T-helper 22 cell (primary cell): ENCODE measurements around the gene SVOPL.

Experiments
- DNase-seq: peaks from one replicate; pipeline ENCODE4 v3.0.0-alpha.2; 2020; ENCODE audit warnings: low read depth

The SVOPL gene

DNA sequence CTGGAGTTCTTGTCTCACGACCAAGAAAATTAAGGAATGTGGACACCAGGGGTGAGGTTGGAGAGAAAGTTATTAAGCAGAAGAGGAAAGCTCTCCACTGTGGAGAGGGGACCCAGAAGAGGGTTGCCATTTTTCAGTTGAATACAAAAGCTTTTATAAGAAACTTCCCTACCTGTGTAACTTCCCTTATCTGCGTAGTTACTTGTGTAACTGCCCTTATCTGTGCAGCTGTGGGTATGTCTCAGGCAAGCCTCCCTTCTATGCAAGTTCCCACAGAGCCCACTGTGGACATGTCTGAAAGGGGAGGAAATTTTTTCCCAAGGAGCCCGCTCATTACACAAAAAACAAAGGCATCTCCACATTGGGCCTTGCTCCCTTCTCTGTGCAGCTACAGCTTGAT is 94.9 kb downstream of the SVOPL start:
- no peak for DNase-seq

DNA sequence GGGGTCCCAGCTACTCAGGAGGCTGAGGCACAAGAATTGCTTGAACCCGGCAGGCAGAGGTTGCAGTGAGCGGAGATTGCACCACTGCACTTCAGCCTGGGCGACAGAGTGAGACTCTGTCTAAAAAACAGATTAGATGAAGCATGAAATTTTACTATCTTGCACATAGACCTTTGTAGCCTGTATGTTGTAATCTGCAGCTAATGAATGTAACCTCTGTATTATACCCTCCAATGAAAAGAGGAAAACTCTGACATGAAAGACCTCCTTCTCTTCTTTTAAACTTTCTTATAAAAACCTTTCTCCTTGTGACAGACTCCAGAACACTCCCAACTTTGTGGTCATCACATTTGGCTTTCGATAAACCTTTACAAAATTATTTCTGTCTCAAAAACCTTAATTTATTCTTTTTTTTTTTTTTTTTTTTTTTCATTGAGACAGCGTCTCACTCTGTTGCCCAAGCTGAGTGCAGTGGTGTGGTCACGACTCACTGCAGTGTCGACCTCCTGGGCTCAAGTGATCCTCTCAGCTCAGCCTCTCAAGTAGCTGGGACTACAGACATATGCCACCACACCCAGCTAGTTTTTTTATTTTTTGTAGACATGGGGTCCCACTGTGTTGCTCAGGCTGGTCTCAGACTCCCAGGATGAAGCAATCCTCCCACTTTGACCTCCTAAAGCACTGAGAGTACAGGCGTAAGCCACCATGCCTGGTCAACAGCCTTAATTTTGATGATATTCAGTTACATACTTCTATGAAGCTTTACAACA is 97.4 kb downstream of the SVOPL start:
- no peak for DNase-seq

DNA sequence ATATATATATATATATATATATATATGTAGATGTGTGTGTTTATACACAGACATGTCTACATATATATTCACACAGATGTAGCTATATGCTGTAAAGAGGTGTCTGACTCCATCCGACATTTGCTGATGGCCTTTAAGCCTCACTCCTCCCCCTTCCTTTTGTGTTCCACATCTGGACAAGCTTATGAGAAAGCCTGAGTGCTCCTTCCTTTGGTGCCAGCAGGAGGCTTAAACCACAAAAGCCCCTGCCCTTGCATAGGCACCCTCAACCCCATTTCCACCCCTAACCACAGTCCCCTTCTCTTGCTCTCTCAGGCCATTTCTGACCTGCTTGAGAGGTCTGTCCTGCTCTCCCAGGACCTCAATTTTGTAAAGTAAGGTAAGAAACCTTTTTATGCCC is 98.7 kb downstream of the SVOPL start:
- no peak for DNase-seq

DNA sequence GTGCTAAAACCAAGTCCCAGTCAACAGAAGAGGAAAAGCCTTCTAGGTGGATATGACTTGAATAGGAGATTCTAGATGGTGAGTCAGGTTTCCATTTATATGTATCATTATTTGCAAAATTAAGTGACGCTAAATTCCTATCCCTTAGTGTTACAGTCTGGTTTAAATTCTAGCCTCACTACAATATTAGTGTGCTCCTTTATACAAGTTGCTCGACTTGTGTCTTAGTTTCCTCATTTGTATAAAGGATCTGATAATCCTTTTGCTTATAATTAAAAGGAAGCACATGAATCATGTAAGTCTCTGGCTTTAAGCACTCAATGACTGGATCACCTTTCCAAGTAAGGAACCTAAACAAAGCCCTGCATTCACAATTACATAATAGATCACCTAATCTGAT is 105.7 kb downstream of the SVOPL start:
- DNase-seq, result no peak

DNA sequence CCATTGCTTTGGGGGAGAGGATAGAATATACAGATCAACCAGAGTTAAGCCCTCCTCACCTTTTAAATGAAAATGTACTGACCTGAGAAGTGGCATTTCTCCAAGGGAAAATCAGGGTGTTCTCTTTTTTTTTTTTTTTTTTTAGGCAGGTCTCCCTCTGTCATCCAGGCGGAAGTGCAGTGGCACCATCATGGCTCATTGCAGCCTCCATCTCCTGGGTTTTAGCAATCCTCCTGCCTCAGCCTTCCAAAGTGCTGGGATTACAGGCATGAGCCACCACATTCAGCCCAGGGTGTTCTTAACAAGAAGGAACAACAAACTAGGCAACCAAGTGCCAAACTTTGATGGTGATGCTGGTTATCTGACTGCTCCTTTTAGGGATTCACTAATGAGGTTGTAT is 111.0 kb downstream of the SVOPL start:
- DNase-seq, result no peak

DNA sequence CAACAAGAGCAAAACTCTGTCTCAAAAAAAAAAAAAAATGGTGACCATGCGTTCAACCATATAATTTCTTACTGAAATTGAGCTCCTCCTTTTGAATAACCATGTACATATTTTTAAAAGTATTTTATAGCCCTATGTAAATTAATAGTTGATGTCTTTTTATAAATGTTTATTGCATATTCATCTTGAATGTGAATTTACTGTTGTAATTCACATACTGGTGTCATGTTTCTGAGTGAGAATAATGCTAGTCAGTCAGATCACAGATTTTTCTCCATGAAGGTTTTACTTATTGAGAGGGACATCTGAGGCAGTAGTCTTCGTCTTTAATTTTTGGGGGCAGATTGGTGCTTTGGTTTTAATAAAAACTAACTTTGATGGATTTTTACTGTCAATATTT is 112.2 kb downstream of the SVOPL start:
- DNase-seq, result no peak

DNA sequence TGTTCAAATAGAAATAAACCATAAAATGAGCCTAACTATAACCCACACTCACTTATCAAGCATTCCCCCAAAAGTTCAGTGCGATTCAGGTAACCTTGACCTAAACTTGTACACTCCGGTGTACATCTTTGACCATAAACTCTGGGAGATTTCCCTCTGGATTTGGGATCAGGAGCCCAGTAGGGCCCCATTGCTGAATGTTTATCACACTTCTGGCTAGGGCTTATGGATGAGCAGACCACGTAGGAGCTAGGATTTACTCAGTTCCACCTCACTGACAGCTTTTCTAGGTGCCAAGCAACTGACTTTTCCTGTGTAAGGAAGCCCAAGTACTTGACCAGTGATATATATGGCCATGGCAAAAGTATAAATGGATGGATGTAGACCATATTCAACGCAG is 113.7 kb downstream of the SVOPL start:
- DNase-seq, result no peak

DNA sequence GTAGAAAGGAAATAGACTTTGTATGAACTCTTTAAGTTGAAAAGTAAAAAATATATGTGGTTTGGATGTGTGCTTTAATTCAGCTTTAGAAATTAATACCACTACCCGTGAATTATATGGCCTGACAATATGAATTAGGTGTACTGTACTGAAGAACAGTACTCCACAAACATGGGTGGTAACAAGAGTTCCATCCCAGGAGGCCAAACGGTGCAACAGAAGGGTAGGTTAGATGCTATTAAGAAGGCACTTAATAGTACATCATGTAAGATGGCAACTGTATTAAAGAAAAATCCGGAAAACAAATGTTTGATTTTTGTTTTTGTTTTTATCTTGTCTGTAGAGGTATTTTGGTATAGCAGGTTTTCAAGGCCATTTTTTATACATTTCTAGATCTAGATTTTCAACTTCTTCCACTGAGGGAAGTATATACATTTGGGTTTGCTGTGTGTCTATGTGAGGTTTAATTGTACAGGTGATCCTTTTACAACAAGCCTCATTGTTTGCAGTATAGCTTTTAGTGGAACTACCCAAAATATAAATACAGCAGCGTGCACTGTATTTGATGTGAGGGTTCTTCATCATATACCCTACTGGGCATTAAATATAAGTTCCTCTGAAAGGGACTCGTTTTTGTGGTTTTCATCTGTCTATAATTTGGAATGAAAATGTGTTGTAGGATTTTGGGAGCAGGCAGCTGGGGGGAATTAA is 115.7 kb downstream of the SVOPL start:
- DNase-seq, result no peak

DNA sequence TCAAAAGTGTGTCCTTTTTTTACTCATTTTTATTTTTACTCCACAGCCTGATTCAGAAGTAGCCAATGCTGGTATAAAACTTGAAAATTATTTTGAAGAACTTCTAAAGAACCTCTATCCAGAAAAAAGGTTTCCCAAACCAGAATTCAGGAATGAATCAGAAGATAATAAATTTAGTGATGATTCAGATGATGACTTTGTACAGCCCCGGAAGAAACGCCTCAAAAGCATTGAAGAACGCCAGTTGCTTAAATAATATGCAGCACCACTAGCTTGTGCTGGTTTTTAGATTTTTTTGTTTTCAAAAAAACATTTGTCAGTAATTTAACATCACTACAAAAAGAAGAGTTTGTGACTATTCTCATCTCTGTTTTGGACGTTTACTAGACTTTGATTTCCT is 116.5 kb downstream of the SVOPL start:
- no peak for DNase-seq

DNA sequence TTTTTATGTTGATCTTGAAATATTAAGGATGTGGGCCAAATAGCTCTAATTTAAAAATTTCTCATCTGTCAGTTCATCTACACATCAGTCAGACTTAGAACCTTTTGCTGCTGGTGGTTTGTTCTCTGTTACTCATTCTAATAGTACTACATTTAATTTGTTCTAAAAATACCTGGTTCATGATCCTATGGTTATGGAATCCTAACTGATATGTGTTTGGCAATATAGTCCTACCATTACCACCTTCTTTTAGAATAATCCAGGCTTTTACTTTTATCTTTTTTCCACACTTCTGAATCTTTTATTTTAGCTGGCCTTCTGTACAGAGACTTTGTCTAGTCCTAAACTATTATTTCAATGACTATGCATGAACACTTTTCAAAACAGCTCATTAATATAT is 116.9 kb downstream of the SVOPL start:
- DNase-seq, result no peak

DNA sequence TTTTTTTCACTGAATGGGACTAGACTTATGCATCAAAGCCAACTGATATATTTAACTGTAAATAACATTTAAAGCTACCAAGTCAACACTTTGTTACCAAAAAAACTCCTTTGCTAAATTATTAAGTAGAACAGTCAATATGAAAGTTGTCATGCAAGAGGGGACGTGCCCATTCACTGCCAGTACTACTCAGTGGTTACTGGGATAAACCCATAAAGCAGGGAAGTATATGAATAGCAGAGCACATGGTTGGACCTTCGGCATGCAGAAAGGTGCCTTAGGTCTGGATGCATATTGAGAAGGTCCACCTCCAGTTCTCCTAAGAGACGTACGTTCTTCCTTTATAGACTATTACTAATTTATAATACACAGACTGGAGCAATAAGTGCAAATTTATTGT is 120.1 kb downstream of the SVOPL start:
- DNase-seq, result no peak

DNA sequence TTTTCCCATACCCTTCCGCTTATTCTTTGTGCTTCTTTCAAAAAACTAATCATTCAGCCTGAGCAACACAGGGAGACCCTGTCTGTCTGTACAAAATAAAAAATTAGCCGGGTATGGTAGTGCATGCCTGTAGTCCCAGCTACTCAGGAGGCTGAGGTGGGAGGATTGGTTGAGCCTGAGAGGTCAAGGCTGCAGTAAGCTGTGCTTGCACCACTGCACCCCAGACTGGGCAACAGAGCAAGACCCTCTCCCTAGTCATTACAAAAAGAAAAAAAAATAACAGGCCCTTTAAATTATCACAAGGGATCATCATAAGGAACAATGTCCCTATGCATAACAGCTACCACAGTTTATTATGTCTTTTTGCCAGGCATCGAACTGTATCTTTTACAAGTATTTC is 121.5 kb downstream of the SVOPL start:
- DNase-seq, result no peak

DNA sequence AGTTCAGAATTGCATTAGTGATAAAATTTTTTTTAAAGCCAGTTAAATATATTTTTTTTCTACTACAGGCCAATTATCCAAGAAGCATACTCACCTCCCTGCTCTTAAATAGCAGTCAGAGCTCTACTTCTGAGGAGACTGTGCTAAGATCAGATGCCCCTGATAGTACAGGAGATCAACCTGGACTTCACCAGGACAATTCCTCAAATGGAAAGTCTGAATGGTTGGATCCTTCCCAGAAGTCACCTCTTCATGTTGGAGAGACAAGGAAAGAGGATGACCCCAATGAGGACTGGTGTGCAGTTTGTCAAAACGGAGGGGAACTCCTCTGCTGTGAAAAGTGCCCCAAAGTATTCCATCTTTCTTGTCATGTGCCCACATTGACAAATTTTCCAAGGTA is 122.0 kb downstream of the SVOPL start:
- DNase-seq, result no peak

DNA sequence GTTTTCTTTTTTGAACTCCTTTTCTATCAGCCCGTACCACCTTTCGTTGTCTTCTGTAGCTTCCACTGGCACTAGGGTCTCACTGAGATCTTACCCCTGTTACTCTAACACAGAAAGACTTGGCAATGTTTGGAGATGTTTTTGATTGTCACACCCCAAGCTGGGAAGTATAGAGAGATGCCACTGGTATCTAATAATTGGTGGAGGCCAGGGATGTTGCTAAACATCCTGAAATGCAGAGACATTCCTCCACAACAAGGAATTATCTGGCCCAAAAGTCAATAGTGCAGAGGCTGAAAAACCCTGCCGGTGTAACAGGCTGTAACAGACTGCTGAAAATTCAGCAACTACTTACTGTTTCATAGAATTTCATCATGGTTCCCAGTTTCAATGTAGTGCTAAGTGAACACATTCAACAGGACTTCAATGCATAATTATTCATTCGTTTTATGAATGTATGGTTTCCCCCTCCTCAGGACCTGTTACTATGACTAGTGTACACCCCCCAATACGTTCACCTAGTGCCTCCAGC is 125.2 kb downstream of the SVOPL start:
- DNase-seq, result no peak

DNA sequence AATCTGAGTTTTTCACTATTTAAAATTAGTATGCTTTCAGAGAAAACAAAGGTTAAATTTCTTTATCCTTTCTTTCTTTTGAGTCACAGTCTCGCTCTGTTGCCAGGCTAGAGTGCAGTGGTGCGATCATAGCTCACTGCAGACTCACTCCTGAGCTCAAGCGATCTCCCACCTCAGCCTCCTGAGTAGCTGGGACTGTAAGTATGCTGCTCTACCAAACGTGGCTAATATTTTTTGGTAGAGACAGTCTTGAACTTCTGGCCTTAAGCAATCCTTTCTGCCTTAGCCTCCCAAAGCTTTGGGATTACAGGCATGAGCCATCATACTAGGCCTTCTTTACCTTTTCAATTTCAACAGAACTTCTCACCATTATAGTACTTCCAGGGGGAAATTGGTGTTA is 127.4 kb downstream of the SVOPL start:
- no peak for DNase-seq

DNA sequence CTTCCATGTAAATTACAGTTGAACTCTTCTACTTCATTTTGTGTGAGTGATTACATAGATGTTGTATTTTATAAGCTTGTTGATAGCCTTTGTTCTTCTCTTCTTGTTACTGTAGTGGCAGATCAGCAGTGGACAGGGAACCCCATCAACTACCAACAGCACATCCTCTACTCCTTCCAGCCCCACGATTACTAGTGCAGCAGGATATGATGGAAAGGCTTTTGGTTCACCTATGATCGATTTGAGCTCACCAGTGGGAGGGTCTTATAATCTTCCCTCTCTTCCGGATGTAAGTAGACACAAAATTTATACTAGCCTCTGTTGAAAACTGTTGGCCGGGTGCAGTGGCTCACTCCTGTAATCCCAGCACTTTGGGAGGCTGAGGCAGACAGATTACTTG is 130.4 kb downstream of the SVOPL start:
- no peak for DNase-seq

DNA sequence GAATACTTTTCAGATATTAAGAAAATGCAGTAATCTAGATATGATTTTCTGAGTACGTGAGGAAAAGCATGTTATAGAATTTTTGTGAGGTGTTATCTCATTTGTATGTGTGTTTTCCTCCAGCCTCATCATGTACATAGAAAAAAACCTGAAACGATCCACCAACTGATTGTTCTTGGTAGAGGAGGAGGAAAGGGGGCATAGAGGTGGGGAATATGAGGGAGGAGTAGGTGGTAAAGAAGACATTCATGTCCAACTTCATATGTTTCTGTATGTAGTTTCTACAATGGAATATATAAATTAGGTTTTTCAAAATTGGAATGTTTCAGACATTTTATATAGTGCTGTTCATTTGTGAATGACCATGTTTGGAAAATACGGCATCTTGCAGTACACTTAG is 131.7 kb downstream of the SVOPL start:
- no peak for DNase-seq

DNA sequence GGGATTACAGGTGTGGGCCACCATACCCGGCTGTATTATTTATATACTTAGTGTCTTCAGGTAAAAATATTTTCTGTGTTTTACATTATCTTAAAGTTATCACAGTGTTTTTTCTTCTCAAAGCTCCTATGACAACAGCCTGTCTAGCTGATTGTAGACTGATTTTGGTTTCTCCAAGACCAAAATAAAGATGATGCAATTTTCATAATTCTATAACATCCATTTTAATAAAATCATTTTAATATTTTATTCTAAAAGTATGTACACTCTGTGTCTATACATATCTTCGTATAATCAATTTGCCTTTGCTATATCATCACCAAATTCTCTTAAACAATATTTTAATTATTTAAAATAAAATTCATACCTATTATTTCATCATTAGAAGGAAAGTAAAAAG is 132.5 kb downstream of the SVOPL start:
- DNase-seq, result no peak

DNA sequence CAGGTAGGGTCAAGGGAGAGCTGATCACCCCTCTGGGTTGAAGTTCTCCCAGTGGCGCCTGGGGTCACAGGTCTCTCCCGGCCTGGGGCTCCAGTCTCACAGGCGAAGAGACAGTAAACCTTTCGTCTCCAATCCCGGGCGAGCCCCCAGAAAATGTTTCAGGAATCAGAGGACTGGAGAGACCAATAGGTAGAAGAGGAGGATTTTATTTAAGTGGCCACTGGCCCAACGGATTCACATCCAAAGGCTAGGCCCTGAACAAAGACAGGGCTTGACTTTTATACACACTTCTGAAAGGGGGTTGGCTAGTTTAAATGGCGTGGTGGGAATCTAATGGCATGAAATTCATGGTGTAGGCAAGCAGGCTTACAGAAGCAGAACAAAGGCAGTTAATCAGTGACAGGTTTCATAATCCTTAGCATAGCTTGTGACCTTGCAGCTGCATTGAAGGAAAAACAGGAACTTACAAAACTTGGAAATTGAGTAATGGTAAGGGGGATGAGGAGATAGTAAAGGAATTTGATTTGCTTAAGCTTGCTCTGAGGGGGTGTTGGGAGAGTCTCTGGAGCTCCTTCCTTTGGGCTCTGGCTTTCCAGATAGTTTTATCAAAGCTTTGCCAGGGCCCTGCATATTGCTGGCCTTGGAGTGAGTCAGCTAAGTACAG is 135.6 kb downstream of the SVOPL start:
- no peak for DNase-seq

DNA sequence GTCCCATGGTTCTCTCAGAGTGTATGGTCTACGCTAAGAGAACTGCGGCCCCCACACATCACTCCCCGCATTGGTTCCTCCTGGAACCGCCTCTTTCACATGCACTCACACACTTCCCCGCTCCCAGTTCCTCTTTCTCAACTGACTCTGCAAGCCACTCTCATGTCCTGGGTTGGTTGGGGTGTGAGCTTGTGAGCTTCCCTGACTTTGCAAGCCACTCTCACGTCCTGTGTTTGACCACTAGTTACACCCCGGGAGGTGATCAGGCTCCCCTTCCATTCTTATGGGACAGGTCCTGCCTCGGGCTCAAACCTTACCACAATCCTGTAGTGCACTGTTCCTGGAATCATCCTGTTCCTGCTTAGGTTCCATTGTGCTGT is 136.1 kb downstream of the SVOPL start:
- DNase-seq, result no peak

DNA sequence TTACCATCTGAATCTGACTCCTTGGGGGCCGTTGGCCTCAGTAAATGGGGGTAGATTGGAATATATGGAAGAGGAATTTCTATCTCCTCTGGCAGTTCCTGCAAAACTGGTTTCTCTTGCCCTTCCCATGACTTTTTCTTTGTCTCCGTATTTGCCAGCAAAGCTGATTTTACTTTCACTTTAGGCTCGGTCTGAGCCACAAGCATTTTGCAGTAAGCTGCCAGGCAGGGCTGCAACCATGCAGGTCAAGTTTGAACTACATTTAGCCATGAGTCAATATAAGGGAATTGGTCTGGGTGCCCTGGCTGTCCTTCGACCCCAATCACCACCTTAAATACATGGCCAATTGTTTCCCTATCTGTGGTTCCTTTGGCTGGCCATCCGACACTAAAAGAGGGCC is 136.8 kb downstream of the SVOPL start:
- DNase-seq, result no peak

DNA sequence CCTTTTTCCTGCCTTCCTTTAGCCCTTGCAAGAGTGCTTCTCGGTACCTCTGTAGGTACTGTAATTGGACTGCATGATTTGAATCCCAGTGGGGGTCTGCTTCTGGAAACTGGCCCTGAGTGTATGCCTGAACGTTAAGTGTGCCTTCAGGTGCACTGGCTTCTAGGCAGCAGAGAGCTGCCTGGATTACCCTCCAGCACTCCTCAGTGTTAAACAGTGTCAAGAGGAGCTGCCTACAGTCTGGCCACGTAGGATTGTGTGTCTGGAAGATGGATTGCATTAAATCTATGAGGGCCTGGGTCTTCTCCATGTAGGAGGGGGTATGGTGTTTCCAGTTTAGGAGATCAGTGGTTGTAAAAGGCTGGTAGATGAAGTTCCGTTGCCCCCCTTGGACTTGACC is 137.4 kb downstream of the SVOPL start:
- no peak for DNase-seq

DNA sequence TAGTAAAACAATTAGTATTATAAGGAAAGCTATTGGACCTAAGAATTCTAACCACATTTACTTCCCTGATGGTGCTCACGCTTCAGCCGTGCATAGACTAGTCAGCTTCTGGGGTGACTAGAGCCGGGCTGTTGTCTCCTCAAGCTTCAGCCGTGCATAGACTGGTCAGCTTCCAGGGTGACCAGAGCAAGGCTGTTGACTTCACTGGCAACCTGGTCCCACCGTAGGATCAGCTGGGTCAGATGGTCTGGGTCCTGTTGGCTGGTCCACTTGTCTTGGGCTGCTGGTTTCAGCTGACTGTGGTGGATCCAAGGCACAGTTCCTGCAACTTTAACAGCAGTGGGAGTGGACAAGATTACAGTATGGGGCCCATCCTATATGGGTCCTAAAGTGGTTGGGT is 141.7 kb downstream of the SVOPL start:
- DNase-seq, result no peak
